T-helper 9 cell (primary cell): ENCODE measurements around the gene SMIM22.

Source experiments
- DNase-seq: peaks from one replicate; pipeline ENCODE4 v3.0.0-alpha.2; 2020

Gene SMIM22

DNA sequence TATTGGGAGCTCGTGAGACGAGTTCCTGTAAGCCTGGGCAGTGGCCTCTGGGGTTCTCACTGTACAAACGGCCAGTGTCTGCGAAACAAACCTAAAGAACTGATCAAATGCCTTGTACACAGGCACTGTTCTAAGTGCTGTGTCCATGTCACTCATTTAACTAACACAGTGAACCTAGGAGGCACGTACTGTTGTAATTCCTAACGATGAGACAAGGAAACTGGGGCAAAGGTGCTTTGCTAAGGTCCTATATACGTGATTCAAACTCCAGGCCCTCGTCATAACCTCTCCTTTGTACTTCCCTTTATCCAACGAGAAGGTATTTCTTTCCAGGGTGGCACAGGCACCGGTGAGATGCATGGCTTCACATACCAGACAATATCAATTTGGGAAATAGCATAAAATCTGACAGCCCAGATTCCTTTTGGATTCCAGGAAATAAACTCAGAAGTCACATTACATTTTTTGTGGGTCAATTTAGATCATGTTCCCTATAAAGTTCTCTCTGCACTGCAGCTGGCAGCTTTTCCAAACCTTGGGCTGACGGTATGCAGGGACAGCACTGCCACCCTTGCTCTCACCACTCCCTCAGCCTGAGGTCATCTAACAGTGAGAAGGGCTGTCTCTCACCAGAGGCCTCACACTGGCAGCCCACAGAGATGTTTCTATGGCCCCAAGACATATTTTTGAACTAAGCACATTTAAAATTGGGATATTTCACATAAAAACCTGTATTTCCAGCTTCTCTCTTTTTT lies 33.6 kb downstream of the SMIM22 start:
- DNase-seq, result no peak

DNA sequence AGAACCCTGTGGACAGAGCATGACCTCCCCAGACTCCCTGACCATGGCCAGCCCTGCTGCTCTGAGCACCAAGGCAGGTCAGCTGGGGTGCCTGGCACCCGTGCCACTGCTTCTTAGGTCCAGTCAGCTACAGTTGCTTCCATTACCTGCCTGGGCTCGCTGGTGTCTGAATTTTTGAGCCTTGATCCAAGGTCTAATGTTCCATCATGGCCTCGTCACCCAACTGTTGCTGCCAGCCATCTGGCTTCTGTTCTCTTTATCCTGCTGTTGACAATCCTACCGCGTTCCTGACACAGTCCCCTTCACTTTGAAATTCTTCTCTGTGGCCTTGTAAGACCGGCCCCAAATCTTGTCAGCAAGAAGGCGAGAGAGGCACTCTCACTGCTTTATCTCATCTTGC lies 35.2 kb downstream of the SMIM22 start:
- DNase-seq, result no peak

DNA sequence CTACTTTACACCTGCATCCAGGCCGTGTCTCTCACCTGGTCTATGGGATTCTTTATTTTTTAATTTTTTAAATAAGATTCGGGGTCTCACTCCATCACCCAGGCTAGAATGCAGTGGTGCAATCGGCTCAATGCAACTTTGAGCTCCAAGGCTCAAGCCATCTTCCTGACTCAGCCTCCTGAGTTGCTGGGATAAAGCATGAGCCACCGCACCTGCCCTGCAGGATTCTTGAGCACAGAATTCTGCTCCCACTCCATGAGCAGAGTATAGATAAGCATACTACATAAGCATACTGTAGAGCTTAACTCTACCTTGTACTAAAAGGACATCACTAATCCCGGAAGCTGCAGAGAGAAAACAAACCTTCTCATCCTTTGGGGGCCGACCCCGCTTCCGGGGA lies 36.4 kb downstream of the SMIM22 start:
- DNase-seq, result no peak

DNA sequence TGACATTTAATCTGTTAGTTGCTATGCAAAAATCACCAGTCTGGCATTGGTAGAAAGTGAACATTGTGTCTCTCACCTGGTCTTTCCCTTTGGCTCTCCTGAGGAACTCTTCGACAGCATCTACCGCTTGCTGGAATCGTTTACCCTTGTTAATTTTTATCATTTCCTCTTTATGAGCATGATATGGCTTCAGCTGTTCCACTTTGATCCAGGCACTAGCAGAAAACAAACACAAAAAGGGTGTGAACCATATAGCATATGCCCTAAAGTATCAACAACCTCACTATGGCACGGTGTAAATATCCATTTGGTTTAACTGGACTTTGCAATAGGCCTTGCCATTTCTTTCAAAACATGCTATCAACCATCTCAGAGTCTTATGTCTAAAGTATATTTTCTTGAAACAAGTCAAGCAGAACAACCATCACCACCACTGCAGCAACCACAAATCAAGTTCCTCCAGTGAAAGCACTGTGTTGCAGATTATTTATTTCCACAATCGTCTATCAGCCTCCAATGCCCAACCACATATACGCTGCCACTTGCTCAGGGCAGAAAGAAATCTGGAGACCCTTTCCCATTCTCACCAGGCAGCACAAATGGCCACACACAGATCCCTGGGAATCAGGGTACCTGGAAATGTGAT lies 37.7 kb downstream of the SMIM22 start:
- DNase-seq, result no peak

DNA sequence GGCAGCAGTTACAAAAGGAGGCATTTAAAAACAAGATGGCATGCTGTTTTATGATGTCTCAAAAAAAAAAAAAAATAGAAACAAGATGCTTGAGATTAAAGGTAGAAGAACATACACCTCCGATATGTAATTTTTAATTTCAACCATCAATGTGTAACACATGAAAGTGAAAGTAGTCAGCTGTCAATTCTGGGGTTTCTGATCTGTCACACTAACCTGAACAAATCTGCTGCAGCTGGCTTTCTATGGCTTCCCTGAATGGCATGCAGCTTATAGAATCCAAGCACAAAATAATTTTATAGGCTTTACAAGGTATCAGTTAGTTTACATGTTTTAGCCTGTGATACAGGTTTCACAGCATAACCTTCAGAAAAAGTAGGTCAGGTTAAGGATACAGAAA lies 38.4 kb downstream of the SMIM22 start:
- no peak for DNase-seq

DNA sequence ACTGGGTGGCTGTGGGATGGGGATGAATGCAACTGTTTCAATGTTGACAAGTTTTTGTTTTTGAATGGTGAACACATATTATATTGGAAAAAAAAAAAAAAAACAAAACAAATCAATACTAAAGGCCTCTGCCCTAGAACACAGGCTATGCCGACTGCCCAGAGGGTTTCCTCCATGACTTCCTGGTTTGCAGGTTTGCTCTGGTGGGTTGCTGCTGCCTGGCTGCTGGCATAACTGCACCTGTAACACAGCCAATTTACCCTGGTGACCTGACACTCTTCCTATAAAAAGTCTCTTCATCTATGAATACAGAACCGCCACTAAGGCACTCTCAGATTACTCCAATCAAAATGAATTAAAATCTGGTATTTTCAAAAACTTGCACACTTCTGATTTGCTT lies 41.6 kb downstream of the SMIM22 start:
- DNase-seq, result no peak

DNA sequence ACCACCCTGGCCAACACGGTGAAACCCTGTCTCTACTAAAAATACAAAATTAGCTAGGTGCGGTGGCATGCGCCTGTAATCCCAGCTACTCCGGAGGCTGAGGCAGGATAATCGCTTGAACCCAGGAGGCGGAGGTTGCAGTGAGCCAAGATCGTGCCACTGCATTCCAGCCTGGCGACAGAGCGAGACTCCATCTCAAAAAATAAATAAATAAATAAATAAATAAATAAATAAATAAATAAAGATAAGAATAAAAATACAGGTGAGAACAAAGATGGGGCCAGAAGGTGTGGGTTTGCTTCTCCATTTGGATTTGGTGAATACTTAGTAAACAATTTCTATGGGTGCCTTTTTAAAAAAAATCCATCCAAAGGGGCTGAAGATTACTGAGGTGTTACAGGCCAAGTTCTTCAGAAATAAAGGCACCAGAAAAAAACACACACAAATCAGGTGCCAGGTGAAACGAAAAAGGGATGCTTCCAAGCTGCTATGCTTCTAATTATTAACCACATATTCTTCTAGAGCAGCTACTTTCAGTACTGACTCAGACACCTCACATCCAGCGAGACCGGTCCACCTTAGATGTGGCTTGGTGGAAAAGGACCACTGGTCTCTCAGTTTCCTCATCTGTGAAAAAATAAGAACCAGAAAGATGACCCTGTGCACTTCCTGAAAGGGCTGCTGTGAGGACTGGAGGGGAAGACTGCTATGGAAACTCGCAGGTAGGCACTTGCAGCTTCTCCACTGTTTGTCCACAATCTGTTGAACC lies 42.7 kb downstream of the SMIM22 start:
- no peak for DNase-seq

DNA sequence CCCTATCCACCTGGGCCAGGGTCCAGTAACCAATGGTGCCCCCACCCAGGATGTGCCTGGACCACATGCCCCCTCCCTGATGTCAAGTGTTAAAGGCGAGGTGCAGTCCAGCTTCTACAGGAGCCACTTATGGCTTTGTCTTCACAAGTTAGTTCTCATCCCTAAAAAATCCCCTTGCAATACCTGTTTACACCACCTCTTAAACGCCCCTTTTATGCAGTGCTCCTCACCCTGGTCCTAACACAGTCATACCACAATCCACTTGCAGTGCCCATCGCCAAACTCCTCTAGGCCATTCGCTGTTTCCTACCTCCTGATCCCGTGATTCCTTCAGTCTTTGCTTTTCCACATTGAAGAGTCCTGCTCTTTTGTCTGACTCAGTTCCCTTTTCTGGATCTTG lies 44.8 kb downstream of the SMIM22 start:
- DNase-seq, result no peak

DNA sequence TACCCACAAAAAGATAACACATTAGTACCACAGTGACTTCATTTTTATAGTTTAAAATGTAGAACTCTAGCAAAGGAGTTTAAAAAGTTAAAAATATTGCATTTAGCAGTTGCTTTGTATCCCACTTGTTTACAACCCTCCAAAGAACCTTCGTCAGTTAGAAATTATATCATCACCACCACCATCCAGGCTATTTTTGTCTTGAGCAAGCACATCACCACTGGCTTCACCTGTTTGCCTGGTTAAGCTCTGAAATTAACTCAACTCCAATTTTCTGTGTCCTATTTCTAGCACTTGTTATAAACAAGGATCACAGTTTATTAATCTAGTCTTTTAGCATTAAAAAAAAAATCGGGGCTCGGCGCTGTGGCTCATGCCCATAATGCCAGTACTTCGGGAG lies 45.8 kb downstream of the SMIM22 start:
- DNase-seq, result no peak
